NCI-H82 treated with DMSO at 0.1 percent for 48 hours (cell line): Measurements from ENCODE around the gene STMN3.

Source experiments
- DNase-seq: peaks from one replicate; lab custom pipeline; 2025; ENCODE audit not compliant: unreplicated experiment; lab: John Stamatoyannopoulos, UW

STMN3 gene

DNA sequence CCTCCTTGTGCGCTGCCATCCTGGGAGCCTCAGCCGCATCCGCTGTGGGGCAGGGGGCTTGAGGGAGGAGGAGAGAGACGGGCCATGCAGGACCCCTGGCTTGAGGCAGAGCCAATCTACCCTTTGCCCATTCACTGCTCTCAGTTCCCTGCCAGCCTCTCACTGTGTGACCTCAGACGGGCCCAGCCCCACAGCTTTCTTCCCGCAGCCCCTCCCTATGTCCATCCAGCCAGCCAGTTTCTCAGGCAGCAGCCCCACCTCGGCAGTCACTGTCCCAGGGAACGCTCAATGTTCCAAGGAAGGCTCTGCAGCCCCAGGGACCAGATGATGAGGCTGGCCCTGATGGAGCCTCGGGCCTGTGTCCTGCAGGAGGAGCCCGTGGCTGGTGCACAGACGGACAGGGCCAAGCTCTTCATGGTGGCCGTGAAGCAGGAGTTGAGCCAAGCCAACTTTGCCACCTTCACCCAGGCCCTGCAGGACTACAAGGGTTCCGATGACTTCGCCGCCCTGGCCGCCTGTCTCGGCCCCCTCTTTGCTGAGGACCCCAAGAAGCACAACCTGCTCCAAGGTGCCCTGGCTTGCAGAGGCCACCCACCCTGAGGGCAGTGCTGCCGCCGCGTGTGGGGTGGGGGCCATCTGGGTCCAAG, 39.3 kb upstream of the STMN3 start:
- DNase-seq, result no peak

GRCh38 chr20:63691711-63692435, 38.6 kb upstream of the STMN3 start:
- no peak for DNase-seq

DNA sequence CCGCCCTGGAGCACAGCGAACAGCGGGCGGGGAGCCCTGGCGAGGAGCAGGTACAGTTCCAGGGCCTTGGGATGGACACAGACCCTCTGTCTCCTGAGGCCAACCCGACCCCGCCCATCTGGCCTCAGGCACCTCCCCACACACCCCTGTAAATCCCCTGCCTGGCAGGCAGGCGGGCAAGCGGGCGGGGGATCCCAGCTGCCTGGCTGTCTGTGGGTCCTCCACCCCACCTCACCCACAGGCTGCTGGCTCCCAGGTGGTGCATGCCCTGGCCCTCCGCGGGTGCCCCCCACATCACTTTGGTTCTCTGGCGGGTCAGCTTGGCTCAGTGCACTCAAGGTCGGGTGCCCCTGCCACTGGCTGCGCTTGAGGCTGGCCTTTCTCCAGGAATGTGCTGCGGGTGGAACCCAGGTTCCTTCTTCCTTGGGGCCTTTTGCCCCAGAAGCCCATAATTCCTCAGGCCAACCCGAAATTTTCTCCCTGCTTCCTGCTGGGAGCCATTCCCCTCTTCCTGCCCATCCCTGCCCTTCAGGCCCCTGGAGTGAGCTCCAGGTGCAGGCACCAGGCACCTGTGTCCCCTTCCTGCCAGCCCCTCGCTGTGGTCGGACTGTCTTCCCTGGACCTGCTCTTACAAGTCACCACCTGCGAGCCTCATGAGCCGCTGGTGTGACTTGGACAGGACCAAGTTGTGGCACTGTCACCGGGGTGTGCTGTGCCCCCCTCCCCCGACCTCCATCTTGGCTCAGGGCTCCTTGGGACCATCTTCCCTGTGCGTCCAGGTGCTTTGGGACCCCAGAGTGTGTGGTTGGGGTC, 37.9 kb upstream of the STMN3 start:
- no peak for DNase-seq

- no peak for DNase-seq
These were observed 37.0 kb upstream of the STMN3 start for GRCh38 chr20:63690003-63690897.

GRCh38 chr20:63689046-63690002, 36.1 kb upstream of the STMN3 start:
- no peak for DNase-seq

DNA sequence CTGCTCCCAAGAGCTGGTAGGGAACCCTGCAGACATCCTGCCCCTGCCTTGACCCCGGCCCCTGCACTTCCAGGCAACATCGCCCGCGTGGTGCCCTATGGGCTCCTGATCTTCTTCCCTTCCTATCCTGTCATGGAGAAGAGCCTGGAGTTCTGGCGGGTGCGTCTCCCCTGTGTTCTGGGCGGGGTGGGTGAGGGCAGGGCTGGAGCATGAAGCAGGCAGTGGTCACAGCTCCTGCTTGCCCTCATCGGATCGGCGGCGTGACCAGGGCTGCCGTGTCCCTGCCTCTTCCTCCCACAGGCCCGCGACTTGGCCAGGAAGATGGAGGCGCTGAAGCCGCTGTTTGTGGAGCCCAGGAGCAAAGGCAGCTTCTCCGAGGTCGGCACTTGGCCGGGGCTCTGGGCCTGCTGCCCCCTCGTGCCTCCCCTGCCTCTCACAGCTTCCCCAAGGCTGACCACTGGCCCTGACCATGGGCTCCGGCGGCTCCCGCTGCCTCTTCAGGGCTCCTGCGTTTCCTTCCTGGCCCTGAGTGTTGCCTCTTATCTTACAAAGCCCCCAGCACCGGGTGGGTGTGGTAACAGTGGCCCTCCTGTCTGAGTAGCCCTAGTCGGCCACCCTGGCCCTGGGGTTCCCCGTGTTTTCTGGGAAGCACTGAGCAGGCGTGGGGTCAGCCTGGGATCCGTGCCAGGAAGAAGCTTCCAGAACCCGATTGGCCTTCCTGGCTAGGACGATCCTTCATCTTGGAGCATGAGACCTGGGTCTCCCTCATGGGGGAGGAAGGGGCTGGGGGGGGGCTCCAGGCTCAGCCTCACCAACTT, 35.2 kb upstream of the STMN3 start:
- no peak for DNase-seq

- DNase-seq, result no peak
These were observed 34.4 kb upstream of the STMN3 start for GRCh38 chr20:63687419-63688178.

DNA sequence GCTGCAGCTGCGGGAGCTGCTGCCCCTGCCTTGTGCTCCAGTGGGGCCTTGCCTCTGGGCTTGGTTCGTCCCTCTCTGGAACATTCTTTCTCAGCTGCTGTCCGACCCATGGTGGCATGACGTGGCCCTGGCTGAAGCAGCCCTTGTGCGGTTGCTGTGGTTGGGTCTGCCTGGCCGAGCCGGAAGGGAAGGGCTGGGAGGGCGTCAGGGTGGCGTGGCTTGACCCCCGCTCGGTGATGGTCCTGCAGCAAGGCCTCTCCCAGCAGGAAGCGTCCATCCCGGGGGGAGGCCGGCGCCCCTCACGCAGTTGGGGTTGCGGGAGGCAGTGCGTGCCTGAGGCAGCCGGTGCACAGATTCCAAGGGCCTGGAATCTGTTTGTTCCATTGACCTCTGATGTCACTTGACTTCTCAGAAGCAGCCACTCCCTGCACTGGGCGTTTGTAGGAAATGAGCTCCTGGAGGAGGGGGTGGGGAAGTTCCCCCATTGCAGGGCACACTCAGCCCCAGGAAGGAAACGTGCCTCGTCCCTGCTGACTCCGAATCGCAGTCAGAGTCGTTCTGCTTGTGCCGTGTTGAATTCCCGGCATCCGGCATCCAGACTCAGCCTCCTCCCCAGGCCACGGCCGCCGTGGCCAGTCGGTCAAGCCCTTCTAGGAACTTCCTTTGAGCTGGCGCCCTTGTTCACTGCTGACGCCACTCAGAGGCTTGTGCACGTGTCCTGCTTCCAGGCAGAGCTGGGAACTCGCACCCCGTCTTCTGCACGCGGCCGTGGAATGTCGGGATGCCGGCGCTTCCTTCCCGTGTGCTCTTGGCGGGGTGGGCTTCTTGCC, 33.5 kb upstream of the STMN3 start:
- no peak for DNase-seq

DNA sequence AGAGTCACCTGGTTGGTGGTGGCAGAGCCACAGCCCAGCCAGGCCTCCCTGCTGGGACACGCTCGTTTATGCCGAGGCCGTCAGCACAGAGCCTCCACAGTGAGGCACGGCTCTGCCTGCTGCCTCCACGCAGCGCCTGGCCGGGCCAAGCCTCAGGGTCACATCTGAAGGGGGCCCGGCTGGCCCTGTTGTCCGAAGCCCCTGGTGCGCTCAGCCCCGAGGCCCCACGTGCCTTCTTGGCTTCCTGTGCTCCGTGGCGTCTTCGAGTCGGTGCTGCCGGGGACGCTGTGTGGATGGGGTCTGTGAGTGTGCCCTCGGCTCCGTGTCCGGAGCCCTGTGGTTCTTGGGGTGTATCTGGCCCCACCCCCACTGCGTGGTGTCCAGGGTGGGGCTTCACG, 32.9 kb upstream of the STMN3 start:
- no peak for DNase-seq

DNA sequence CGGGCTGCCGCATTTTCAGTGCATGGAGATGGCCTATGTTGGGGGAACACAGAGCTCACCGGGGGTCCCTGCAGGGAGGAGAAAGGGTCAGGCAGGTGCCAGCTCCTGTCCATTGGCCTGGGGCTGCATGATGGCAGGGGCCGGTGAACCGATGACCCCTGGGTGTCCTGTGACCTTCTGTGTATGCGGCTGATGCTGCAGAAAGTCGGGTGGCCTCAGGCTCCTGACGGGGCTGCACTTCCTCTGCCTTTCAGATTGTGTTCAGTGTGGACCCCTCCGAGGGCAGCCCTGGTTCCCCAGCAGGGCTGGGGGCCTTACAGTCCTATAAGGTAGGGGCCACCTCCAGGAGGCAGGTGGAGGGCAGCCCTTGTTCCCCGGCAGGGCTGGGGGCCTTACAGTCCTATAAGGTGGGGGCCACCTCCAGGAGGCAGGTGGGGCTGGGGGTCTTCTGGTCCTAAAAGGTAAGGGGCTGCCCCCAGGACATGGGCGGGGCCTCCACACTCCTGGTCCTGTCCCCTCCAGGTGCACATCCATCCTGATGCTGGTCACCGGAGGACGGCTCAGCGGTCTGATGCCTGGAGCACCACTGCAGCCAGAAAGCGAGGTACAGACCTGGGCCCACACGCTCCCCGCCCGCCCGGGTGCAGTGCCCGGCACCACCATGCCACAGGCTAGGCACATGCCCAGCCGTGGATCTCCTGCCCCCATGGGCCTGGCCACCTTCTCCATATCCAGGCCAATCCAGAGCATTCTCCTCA, 32.2 kb upstream of the STMN3 start:
- DNase-seq, result no peak

DNA sequence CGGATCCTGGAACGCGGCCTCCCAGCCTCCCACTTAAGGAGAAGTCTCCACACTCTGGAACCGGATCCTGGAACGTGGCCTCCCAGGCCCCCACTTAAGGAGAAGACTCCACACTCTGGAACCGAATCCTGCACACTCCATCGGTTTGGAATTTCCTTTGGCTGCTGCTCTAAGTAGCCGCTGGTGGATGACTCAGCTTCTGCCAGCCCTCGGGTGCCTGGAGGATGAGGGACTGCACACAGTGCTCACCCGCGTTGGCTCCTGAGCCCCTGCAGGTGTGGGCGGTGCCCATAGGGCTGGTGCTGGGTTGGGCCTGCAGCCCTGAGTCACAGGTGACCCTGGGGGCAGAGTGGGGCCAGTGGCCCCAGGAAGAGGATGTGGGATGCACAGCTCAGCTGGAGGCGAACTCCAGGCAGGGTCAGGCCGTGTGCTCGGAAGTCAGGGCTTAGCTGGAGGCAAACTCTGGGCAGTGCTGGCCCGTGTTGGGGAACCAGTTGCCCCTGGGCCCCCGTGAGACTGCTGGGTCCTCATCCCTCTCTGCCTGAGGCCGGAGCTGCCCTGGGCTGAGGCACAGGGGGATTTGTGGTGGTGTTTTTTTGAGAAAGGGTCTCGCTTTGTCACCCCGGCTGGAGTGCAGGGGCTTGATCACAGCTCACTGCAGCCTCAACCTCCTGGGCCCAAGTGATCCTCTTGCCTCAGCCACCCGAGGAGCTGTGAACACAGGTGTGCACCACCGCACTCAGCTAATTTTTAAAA, 29.3 kb upstream of the STMN3 start:
- no peak for DNase-seq

DNA sequence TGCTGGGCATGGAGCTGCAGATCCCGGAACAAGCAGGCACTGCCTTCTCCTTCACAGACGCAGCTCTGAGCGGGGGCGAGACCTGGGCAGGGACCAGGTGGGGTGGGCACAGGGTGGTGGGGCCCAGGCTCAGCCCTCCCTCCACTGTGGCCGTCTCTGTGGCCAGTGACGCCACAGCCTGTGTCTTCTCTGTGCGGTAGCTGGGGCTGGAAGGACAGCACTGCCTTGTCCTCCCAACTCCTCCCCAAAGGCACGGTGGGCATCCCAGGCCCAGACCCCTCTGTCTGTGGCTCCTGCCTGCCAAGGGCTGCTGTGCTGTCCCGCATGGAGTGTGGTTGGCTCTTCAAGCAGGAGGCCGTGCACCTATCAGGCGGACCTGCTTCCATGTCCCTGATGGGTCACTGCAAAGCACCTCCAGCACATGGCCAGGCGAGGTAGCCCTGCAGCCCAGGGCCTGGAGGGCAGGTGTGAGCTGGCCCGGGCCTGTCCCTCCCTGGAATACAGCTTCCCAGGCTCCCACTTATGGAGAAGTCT, 28.5 kb upstream of the STMN3 start:
- DNase-seq, result no peak

DNA sequence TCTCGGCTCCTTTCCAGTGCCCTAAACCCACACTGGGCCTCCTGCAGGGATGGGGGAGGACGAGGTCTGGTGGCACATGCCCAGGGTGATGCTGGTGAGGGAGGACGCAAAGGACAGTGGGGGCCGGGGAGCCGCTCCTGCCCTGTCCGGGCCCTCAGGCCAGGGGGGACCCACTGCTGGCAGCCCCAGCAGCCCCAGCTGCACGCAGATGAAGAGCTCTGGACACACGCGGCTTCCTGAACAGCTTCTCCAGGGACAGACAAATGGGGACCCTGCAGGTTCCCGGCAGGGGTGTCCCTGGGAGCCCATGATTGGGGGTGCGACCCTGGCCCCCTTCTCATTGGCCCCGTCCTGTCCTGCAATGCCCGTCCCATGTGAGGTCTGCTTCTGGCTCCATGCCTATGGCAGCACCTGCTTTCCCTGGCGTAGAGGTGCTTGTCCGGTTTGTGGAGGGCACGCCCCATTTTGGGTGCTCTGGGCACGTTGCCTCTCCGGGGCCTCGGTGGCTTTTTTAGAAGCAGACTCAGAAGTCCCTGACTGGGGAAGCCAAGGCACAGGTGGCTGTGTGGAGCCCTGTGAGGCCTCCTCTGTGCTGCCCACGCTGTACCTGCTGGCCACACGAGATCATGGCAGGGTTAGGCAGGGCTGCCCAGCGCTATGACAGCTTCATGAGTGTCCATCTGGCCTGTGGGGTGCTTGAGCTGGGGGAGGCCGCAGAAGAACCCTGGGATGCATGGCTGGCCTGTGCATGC, 27.8 kb upstream of the STMN3 start:
- no peak for DNase-seq

DNA sequence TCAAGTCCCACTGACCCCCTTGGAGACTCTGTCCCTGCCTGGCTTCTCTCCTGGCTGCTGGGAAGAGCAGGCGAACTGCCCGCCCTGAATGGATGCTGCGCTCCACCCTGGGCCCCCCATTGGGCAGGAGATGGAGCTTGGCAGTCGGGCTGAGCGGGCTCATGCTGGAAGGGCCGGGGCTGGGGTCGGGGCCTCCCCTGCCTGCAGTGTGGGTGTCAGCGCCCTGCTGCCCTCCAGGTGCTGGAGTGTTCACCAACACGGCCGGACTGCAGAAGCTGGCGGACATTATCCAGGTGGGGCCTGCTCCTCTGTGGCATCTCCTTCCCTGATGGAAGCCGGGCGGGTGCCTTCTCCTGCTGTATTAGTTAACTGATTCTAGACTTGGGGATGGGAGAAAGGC, 27.2 kb upstream of the STMN3 start:
- no peak for DNase-seq

- DNase-seq, result no peak
These were observed 26.6 kb upstream of the STMN3 start for GRCh38 chr20:63679799-63680305.
